ENCODE measurements around the gene KIF21A.

Gene KIF21A

DNA sequence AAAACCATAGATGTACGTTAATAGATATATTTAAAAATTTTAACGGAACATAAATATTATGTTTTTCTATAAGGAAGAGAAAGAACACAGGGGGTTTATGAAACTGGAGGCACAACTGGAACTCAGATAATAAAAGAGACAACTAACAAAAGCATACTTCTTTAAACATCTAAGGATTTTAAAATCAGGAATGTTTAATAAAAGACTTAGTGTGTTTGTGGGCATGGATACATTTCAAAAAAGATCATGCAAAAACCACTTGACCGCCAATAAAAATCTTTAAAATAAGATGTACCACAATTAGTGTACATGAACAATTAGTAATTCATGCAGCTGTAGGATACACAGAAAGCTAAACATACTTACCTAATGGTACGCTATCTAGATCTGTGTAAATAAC lies 113.0 kb downstream of the KIF21A start:
- no peak for TF ChIP-seq CTCF (conservative IDR thresholded peaks at IDR 0.05; ENCODE audit: low read depth, low read length)
- DNase-seq (ENCODE audit: low read depth): no peak
- no peak overlapping the region for H3K4me3 ChIP-seq (ENCODE audit: low read depth, low read length)

GRCh38 chr12:39329018-39329417 lies 113.9 kb downstream of the KIF21A start:
- peak; percentile 13 for DNase-seq (ENCODE audit: low read depth)
- TF ChIP-seq CTCF (conservative IDR thresholded peaks at IDR 0.05; ENCODE audit: low read depth, low read length): no peak
- no peak overlapping the region for H3K4me3 ChIP-seq (ENCODE audit: low read depth, low read length)

GRCh38 chr12:39327965-39328364 lies 115.0 kb downstream of the KIF21A start:
- TF ChIP-seq CTCF (conservative IDR thresholded peaks at IDR 0.05; ENCODE audit: low read depth, low read length): no peak
- DNase-seq (ENCODE audit: low read depth): no peak
- no peak overlapping the region for H3K4me3 ChIP-seq (ENCODE audit: low read depth, low read length)

GRCh38 chr12:39327510-39327909 lies 115.4 kb downstream of the KIF21A start:
- no peak for TF ChIP-seq CTCF (conservative IDR thresholded peaks at IDR 0.05; ENCODE audit: low read depth, low read length)
- H3K4me3 ChIP-seq (ENCODE audit: low read depth, low read length): no peak overlapping the region
- DNase-seq (ENCODE audit: low read depth): no peak

DNA sequence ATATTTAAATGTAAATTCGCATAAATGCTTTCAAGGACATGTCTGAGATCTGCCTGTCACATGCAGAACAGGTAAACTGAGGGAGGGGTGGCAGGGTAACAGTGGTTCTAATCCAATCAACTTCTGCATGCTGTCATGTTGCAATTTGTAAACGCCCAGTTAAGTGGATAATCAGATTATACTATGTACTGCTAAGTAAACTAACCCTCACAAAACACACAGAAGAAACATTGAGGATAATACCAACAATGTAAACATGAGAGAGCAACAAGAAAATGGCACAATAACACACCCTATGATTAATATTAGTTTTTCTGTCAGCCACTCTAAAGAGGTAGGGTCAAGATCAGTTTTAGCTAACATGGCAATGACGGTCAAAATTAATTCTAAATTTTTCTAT lies 123.7 kb downstream of the KIF21A start:
- H3K4me3 ChIP-seq (ENCODE audit: low read depth, low read length): no peak overlapping the region
- no peak for TF ChIP-seq CTCF (conservative IDR thresholded peaks at IDR 0.05; ENCODE audit: low read depth, low read length)
- no peak for DNase-seq (ENCODE audit: low read depth)

DNA sequence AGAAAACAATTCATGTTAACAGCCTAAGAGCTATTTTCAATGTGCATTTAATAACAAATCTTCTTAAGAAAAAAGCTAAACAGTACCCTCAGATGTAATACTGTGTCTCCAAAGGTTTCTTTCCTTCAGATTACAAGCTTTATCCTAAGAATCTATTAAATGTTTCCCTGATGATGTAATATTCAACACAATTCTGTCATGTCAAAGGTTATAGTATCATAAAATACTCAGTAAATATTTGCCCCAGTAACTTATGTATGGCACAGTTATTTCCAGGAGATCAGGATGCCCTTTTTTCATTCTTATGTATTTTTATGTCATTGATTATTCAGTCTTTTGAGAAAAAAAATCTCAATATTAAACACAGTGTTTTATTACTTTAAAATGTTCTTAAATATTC lies 128.4 kb downstream of the KIF21A start:
- H3K4me3 ChIP-seq (ENCODE audit: low read depth, low read length): no peak overlapping the region
- no peak for DNase-seq (ENCODE audit: low read depth)
- no peak for TF ChIP-seq CTCF (conservative IDR thresholded peaks at IDR 0.05; ENCODE audit: low read depth, low read length)

DNA sequence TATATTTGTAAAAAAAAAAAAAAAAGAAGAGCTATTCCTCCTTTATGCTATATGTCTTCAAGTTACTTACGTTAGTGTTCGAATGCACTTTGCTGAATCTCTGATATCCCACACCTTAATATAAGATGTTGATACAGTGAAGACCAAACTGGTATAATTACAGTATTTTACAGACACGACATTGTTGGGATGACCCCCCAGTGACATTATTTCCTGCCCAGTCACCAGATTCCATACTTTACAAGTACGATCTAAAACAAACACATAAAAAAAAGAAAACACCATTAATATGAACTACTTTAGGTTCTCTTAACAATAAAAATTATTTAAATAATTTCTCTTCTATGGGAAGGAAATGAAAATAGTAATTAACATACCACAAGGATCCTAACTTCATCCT lies 133.4 kb downstream of the KIF21A start:
- no peak for DNase-seq (ENCODE audit: low read depth)
- no peak for TF ChIP-seq CTCF (conservative IDR thresholded peaks at IDR 0.05; ENCODE audit: low read depth, low read length)

More for the DNA sequence above, 133.4 kb downstream of the KIF21A start:
- H3K4me3 ChIP-seq (ENCODE audit: low read depth, low read length): no peak overlapping the region
